LHCN-M2 (cell line): Measurements from ENCODE around the gene FMNL3. TPM values are rescaled to one million over a fixed set of nuclear protein-coding genes. Genes with fewer than 3 reads are reported as not detected.
"Not testable (repeated sequence)": the region's sequence is repeated elsewhere in the genome, so short reads cannot be mapped to it uniquely, and the experiment has no call there.

Source experiments
- DNase-seq: peaks from one replicate; pipeline ENCODE4 v3.0.0-alpha.2; 2012; ENCODE audit warnings: low read depth
- polyA plus RNA-seq: library from polyadenylated mRNA; unstranded; fragments of >200 nt; gene quantifications from one replicate; pipeline ENCODE4 v1.2.1, GENCODE V29; 2012; ENCODE audit warnings: missing spikeins
- total RNA-seq: library from RNA; depleted of rRNA; stranded (reverse); fragments of >200 nt; gene quantifications from 2 replicates; pipeline ENCODE4 v1.2.3, GENCODE V29; 2014; rRNA removed

Gene FMNL3, protein sequence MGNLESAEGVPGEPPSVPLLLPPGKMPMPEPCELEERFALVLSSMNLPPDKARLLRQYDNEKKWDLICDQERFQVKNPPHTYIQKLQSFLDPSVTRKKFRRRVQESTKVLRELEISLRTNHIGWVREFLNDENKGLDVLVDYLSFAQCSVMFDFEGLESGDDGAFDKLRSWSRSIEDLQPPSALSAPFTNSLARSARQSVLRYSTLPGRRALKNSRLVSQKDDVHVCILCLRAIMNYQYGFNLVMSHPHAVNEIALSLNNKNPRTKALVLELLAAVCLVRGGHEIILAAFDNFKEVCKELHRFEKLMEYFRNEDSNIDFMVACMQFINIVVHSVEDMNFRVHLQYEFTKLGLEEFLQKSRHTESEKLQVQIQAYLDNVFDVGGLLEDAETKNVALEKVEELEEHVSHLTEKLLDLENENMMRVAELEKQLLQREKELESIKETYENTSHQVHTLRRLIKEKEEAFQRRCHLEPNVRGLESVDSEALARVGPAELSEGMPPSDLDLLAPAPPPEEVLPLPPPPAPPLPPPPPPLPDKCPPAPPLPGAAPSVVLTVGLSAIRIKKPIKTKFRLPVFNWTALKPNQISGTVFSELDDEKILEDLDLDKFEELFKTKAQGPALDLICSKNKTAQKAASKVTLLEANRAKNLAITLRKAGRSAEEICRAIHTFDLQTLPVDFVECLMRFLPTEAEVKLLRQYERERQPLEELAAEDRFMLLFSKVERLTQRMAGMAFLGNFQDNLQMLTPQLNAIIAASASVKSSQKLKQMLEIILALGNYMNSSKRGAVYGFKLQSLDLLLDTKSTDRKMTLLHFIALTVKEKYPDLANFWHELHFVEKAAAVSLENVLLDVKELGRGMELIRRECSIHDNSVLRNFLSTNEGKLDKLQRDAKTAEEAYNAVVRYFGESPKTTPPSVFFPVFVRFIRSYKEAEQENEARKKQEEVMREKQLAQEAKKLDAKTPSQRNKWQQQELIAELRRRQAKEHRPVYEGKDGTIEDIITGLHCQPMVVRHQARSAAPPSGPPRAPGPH
- total RNA-seq: 35.5 and 36.5 TPM in 2 replicates
- 15.7 TPM for polyA plus RNA-seq

DNA sequence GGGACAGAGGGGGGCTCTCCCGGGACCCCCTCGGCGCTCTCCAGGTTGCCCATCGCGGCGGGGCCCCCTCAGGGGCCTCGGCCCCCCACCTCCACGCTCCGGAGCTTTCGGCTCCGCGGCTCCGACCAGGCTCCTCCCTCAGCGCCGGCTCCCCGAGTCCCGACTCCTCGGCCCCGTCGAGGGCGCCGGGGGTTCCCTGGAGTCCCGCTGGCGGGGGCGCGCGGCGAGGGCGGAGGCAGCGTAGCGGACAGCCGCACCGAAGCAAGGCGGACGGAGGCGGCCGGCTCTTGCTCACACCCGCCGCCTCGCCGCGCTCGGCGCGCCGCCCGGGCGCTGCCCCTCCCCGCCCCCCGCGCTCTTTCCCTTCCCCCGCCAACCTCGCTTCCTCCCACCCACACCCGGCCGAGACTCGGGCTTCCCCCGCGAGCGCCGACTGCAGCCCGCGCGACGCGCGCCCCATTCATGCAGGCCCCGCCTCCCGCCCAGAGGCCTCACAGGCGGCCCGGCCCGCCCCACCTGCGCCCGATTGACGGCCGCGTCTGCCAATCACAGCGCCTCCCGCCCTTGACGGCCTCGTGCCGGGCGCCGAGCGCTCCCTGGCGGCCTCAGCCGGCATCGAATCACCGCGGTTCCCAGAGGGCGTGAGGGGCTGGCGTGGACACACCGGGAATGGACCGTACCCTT, at the start of gene FMNL3:
TSS of gene FMNL3 (minus strand) at position 278 of the 684 bp plus-strand sequence. CDS start at position 53, 225 bp downstream.
- DNase-seq: peak; percentile 93

DNA sequence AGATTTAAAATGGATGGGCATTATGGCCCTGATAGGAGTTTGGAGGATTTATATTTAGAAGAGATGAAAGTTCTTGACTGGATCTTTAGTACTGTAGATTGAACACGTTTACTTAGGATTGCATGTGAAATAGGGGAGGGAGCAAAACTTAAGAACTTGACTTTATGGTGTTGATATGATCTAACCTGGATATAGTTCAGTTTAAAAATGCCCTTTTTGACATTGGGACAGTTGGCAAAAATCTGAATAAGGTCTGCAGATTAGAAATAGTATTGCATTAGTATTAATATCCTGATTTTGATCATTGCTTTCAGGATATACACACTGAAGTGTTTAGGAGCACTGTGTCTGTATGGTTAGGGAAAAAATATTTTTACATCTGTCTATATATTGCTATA, 43.8 kb upstream of the FMNL3 start:
- no peak for DNase-seq

DNA sequence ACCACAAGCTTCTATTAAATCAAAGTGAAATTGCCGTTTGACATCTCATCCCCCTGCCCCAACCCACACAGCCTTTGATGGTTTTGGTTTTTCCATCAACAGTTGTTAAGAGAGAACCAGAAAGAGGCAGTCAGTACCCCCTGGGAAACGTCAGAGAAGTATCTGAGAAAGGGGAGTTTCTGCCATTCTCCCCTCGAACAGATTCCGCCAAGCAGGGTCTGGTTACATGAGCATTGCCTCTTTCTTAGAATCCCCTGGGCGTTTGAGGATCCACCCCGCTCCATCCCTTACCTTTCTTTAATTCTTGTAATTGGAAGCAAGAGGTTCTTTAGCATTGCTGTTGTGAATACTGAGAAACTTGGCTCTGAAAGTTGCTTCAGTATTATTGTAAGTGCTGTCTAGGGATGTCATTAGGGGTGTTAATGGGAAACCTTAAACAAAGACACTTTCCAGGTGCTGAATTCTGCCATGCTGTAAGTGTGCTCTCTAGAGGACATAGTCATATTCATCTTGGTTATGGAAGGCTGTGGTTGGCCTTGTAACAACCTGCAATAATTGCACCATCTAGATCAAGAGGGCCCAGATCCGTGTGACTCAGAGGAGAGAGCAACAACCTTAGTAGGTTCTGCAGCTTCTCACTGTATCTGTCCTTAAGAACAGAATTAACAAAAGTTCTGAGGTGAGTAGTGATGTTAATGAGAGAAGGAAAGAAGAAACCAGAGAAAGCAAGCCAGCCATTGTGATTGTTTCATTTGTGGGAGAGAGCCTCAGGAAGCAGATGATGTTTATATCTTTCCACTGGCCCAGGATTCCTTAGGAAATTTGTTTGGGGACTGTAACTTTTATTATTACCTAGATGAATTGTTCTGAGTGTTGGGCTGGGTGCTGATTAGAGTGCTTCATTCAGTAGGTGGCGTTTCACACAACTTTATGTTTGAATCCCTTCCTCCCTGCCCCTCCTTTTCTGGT, 43.1 kb upstream of the FMNL3 start:
- DNase-seq: peak; percentile 58

DNA sequence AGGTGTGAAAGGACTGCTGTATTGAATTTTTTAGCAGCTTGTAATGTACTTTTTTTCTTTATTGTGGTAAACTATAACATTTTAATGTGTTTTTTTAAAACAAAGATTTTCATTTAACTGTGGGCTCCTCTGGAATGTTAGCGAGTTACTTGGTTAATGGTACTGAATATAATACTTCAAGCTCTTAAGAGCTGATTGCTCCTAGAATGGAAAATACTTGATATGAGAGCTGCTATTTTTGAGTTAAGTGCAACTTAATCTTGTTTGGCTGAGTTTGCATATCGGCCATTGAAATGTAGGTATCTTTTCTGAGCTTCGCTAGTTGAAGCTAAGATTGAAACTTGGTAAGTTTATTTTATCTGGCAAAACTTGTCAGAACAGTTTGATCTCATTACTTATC, 41.6 kb upstream of the FMNL3 start:
- DNase-seq: no peak

DNA sequence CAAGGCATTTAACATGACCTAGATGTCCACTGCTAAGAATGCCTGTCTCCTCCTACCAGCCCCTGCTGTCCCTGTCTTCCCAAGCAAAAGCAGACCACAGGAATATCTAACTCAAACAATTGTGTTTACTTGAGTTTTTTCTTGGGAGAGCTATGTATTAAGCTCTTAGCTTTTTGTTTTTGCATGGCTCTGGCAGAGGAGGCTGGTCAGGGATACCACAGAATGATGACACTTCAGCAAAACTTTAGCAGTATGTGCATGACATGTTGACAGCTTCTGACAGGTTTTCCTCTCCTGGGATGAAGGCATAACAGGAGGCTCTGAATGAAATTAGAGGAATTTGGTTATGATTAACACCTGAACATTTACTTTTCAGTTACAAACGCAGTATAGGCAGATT, 41.1 kb upstream of the FMNL3 start:
- peak; percentile 55 for DNase-seq

DNA sequence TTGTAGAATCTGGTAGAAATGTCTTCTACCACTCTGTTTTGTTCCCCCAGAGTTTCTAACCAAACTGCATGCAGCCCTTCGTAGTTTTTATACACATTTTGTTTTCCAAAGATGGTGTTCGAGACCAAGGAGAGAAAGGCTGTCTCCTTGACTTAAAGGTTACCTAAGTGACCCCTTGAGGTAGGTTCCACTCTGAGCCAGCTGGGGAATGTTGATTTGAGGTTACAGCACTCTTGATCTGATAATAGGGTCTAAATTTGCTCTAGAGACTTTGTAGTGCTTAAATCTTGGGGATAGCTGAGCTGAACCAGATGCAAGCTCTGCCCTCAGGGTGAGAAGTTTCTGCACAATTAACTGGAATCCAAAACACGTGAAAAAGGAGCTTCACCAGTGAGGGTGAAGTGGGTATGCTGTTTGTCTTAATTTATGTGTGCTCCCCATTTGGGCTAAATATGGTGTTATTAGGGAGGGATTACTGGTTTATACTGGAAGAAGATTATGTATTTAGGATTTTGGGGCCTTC, 37.2 kb upstream of the FMNL3 start:
- DNase-seq: no peak

DNA sequence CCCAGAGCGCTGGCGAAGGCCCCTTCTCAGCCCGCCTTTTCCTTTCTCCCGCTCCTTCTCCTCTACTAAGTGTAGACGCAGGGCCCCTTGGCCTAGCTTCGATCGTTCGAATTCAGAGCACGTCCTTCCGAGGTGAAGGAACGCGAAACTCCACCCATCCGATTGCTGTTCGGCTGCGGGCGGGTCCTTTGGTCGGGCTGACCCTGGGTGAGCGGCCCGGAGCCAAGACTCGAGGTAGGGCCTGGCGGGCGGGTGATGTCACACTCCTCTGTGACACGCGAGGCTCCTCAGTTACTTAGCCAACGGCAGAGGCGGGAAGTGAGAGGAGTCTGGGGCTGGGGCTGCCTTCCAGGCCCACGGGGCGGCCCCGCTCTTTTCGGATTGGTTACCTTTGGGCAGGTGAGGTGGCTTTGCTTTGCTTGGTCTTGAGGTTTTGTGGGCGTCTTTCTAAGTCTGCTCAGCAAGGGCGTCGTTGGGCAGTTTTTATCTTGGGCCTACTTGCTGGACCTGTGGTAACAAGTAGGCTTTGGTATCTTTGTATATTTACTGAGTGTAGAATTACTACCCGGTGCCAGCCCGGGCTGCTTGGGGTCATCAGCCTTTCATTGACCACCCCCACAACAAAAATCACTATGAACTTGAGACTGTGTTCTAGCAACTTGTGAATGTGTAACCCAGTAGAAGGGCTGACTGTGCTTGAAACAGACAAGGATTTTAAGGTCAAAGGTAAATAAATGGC, 34.8 kb upstream of the FMNL3 start:
- peak; percentile 83 for DNase-seq

DNA sequence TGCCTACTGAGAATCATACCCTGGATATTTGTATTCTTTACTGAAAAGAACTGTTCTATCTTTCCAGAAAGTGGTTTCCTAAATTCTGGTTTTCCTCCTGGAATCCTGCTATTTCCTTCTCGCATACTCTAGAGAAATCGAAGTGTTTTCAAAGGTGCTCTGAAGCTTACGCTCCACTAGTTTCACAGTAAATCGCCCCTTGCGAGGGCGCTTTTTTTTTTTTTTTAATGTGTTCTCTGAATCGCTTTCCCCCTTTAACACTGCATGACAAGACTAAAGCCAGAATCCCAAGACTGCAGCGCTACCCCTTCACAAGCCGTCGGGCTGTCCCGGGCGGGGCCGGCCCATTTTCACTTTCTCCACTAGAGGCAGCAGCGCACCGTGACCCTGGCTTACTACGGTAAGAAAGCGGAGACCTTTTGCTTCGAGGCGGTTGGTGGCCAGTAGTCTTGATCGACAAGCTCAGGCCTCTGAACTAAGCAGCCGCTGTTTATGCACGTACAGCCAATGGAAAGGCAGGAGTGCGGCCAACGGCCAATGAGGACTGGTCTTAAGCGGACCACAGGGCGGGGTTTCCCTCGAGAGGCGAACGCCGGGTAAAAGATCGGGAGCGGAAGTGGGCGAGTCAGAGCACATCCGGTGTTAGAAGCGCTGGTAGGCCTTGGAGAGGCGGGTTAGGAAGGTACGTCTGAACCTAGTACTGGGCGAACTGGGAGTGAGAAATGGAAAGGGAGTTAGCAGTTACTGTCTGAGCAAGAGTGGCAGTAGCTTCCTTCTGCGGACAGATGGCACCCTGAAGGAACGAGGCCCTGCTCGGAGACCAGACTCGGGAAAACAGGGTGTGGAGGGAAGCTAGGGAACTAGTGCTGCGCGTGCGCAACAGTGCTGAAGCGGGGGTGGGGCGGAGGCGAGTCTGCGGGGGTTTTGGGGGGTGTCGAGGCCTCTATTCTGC, 34.0 kb upstream of the FMNL3 start, which contains the start of gene TMBIM6:
TSS of gene TMBIM6 (plus strand) at position 628 of the 952 bp plus-strand sequence. CDS start 10,937 bp downstream, outside the sequence.
- DNase-seq: peak; percentile 100

DNA sequence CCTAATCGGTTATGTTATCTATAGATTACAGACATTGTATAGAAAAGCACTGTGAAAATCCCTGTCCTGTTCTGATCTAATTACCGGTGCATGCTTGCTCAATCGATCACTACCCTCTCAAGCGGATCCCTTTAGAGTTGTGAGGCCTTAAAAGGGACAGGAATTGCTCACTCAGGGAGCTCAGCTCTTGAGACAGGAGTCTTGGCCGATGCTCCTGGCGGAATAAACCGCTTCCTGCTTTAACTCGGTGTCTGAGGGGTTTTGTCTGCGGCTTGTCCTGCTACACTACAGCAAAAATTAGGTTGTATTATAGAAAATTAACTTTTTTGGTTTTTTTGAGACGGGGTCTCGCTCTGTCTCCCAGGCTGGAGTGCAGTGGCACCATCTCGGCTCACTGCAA, 33.1 kb upstream of the FMNL3 start:
- not testable (repeated sequence) for DNase-seq

DNA sequence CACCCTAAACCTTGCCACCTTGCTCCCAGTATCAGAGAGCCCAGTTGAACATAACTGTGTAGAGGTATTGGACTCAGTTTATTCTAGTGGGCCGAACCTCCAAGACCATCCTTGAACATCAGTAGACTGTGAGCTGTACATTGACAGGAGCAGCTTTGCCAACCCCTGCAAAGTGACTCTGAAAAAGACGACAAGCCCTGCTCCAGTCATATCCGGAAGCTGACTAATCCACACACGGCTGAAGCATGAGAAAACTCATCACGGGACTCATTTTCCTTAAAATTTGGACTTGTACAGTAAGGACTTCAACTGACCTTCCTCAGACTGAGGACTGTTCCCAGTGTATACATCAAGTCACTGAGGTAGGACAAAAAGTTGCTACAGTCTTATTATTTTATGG, 31.5 kb upstream of the FMNL3 start:
- DNase-seq: not testable (repeated sequence)

DNA sequence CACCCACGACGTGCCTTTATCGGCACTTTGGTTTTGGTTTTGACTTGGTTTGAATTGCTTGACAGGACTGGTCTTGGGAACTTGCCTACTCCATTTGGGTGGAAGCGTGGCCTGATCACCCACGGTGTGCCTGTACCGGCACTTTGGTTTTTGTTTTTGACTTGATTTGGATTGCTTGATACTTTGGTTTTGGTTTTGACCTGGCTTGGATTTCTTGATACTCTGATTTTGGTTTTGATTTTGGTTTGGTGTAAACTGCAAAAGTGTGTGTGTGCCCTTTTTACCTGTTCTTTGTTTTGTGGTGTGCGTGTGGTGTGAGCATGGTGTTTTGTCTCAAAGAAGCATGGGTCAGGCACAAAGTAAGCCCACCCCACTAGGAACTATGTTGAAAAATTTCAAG, 27.7 kb upstream of the FMNL3 start:
- DNase-seq: not testable (repeated sequence)

DNA sequence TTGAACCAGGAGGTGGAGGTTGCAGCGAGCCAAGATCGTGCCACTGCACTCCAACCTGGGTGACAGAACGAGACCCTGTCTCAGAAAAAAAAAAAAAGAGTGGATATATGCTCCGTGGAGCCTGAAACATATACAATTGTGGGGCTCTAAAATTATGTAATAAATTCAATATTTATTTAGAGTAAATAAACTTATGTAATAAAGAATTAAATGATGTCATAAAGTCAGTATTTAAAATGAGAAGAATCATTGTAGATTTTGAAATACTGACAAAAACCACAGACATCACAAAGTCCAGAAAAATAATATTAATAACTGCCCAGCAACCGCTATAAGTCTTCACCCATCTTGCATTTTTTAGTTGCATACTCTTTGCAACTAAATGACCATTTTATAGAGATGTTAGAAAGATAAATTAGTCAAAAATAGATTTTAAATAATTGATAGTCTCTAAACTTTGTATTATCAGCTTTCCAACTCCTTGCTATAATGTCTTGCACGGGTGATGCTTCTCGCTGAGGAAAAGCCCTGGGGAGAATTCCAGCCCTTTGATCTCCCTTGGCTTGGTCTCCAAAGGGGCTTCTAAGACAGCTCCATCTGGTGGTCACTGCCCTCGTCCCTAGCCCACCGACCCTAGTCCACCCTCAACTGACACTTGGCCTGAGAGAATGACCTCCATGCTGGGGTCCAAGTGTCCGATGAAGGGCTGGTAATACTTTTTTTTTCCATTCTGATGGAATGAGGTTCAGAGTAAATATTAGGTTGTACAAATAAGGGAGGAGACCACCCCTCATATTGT, 26.2 kb upstream of the FMNL3 start:
- no peak for DNase-seq

DNA sequence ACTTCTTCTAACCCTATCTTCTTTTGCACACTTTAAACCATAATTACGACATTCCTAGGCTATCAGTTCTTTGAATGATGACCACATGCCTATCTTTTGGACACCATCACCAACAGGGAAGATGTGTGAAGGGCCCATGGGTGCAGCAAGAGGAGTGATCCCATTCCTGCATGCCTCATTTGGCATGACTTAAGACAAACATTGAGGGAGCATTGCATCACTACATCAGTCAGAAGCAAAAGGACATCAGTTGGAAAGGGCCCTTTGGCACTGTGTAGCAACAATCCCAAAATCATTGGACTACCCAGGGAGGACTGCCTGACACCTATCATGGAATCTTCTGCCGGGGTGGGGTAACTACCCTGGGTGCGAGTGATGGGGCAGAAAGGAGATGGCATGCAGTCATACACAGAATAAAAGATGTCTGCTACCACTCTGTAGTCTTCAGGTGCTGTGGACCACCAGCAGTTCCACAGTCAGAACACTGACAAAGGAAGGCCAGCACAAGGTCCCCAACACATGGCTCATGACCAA, 23.4 kb upstream of the FMNL3 start:
- DNase-seq: no peak

DNA sequence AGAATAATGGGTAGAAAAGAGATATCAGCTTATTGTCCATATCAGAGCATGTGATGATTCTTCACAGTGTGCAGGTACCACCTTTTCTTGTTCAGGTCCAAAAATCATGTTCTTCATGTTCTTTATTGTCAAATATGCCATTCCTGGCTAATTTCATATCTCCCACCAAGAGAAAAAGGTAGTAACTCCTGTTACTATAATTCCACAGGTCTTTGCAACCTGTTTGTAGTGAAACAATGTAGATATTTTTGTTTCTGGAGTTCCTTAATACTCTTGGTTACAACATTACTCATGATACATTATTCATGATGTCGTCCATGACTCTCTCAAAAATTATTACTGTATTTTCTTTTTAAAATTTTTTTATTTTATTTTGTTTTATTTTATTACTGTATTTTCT, 22.8 kb upstream of the FMNL3 start:
- DNase-seq: no peak

DNA sequence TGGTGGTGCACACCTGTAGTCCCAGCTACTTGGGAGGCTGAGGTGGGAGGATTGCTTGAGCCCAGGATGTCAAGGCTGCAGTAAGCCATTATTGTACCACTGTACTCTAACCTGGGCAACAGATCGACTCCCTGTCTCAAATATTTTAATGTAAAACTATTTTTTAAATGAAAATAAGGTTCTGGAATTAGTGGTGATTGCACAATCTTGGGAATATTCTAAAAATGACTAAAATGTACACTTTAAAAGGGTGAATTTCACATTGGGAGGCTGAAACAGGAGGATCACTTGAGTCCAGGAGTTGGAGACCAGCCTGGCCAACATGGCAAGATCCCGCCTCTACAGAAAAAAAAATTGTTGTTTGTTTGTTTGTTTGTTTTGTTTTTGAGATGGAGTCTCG, 21.2 kb upstream of the FMNL3 start:
- DNase-seq: no peak

DNA sequence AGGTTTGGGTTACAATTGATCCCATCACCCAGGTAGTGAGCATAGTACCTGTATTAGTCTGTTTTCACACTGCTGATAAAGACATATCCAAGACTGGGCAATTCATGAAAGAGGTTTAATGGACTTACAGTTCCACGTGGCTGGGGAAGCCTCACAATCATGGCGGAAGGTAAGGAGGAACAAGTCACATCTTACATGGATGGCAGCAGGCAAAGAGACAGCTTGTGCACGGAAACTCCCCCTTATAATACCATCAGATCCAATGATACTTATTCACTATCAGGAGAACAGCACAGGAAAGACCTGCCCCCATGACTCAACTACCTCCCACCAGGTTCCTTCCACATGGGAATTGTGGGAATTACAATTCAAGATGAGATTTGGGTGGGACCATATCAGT, 14.2 kb upstream of the FMNL3 start:
- DNase-seq: not testable (repeated sequence)

DNA sequence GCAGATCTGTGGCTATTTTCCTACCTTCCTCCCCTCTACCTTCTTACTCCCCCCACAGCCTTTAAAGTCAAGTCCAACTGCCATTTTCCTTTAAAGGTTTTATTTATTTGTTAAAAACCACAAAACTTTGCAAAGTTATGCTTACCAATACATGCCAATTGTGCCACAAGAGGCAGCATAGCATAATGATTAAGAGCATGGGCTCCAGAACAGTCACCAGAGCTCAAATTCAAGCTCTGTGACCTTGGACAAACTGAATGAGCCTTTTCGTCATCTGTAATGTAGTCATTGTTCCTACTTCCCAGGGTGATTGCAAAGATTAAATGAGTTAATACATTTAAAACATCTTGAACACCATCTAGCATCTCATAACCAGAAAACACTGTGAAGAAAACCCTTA, 13.0 kb upstream of the FMNL3 start:
- no peak for DNase-seq
